WTC11 (cell line): ENCODE results near the gene RFX6. TPM values are rescaled to one million over a fixed set of nuclear protein-coding genes. Genes with fewer than 3 reads are reported as not detected.

Source experiments
- ATAC-seq: fragments of 200-7000 bp; cut with Tn5 transposase; 2 replicates; pipeline ENCODE4 v1.10.0; 2021; ENCODE audit warnings: mild to moderate bottlenecking, moderate library complexity
- CTCF ChIA-PET: fragments of 300-600 bp; sonication (Branson Sonifier 250); formaldehyde crosslinking; loops from one replicate; lab custom pipeline; 2021; ENCODE audit warnings: antibody characterized with exemption; lab: Charles Lee
- POLR2A ChIA-PET: fragments of 350-600 bp; sonication (Branson Sonifier 250); formaldehyde crosslinking; loops from one replicate; lab custom pipeline; 2021; ENCODE audit warnings: antibody characterized with exemption; lab: Charles Lee
- DNase-seq: peaks from one replicate; pipeline ENCODE4 v3.0.0; 2021; ENCODE audit warnings: low spot score
- H3K27ac Mint-ChIP-seq: 2 replicates; pipeline ENCODE4 v1.8.0; 2021; ENCODE audit warnings: mixed read lengths
- H3K27me3 Mint-ChIP-seq: 2 replicates; pipeline ENCODE4 v1.8.0; 2021; ENCODE audit warnings: low read depth, mild to moderate bottlenecking, moderate library complexity, mixed read lengths
- H3K36me3 Mint-ChIP-seq: 2 replicates; pipeline ENCODE4 v1.8.0; 2021; ENCODE audit warnings: mixed read lengths
- H3K4me1 Mint-ChIP-seq: 2 replicates; pipeline ENCODE4 v1.8.0; 2022; ENCODE audit warnings: mixed read lengths
- H3K4me3 Mint-ChIP-seq: 2 replicates; pipeline ENCODE4 v1.8.0; 2021; ENCODE audit warnings: mild to moderate bottlenecking, moderate library complexity, mixed read lengths
- H3K9me3 Mint-ChIP-seq: 2 replicates; pipeline ENCODE4 v1.8.0; 2021; ENCODE audit warnings: mixed read lengths
- CREM ChIP-seq: sonication (generic); formaldehyde crosslinking; IDR thresholded peaks from 2 replicates; pipeline ENCODE4 v1.8.1; 2022; ENCODE audit warnings: mild to moderate bottlenecking, missing genetic modification reagents, moderate library complexity
- FOXJ3 ChIP-seq: sonication (generic); formaldehyde crosslinking; IDR thresholded peaks from 2 replicates; pipeline ENCODE4 v1.9.0; 2021; ENCODE audit warnings: missing genetic modification reagents, mild to moderate bottlenecking, borderline replicate concordance
- GABPB1 ChIP-seq: sonication (generic); formaldehyde crosslinking; IDR thresholded peaks from 2 replicates; pipeline ENCODE4 v1.8.1; 2023; ENCODE audit warnings: mild to moderate bottlenecking, missing genetic modification reagents
- GRHL2 ChIP-seq: fragments of 250-450 bp; sonication (Bioruptor Pico); IDR thresholded peaks from 2 replicates; pipeline ENCODE4 v1.8.0; 2022; ENCODE audit warnings: mild to moderate bottlenecking, moderate library complexity; ENCODE audit not compliant: insufficient replicate concordance, severe bottlenecking
- GTF2I ChIP-seq: fragments of 250-450 bp; sonication (Bioruptor Pico); conservative IDR thresholded peaks from 2 replicates; pipeline ENCODE4 v1.4.0; 2021; ENCODE audit warnings: mild to moderate bottlenecking
- HMGA2 ChIP-seq: fragments of 250-450 bp; sonication (Bioruptor Pico); IDR thresholded peaks from 2 replicates; pipeline ENCODE4 v1.4.0; 2021; ENCODE audit warnings: mild to moderate bottlenecking, moderate library complexity
- JAZF1 ChIP-seq: fragments of 250-450 bp; sonication (Bioruptor Pico); IDR thresholded peaks from 2 replicates; pipeline ENCODE4 v1.9.0; 2021; ENCODE audit warnings: moderate library complexity, mild to moderate bottlenecking, inconsistent platforms
- KAT7 ChIP-seq: sonication (generic); formaldehyde crosslinking; IDR thresholded peaks from 2 replicates; pipeline ENCODE4 v1.8.1; 2023; ENCODE audit warnings: missing genetic modification reagents, mild to moderate bottlenecking, borderline replicate concordance
- MXD4 ChIP-seq: fragments of 250-450 bp; sonication (Bioruptor Pico); IDR thresholded peaks from 2 replicates; pipeline ENCODE4 v1.8.0; 2021; ENCODE audit warnings: mild to moderate bottlenecking, moderate library complexity, borderline replicate concordance
- NFYB ChIP-seq: sonication (generic); formaldehyde crosslinking; conservative IDR thresholded peaks from 2 replicates; pipeline ENCODE4 v1.8.0; 2022; ENCODE audit warnings: low read depth, missing genetic modification reagents
- NR1H2 ChIP-seq: sonication (generic); formaldehyde crosslinking; IDR thresholded peaks from 2 replicates; pipeline ENCODE4 v1.9.0; 2021; ENCODE audit warnings: mild to moderate bottlenecking, moderate library complexity, missing genetic modification reagents
- OVOL2 ChIP-seq: fragments of 250-450 bp; sonication (Bioruptor Pico); IDR thresholded peaks from 2 replicates; pipeline ENCODE4 v1.9.0; 2021; ENCODE audit warnings: mild to moderate bottlenecking, borderline replicate concordance
- SMAD3 ChIP-seq: sonication (generic); formaldehyde crosslinking; IDR thresholded peaks from 2 replicates; pipeline ENCODE4 v1.8.0; 2022; ENCODE audit warnings: missing genetic modification reagents, mild to moderate bottlenecking, borderline replicate concordance
- SOX15 ChIP-seq: fragments of 250-450 bp; sonication (Bioruptor Pico); IDR thresholded peaks from 2 replicates; pipeline ENCODE4 v1.9.0; 2021; ENCODE audit warnings: mild to moderate bottlenecking
- TEAD1 ChIP-seq: sonication (generic); formaldehyde crosslinking; IDR thresholded peaks from 2 replicates; pipeline ENCODE4 v1.8.0; 2022; ENCODE audit warnings: mild to moderate bottlenecking, missing genetic modification reagents
- ZNF138 ChIP-seq: sonication (generic); formaldehyde crosslinking; conservative IDR thresholded peaks from 2 replicates; pipeline ENCODE4 v1.8.1; 2022; ENCODE audit warnings: mild to moderate bottlenecking, moderate library complexity, missing genetic modification reagents
- ZNF219 ChIP-seq: sonication (generic); formaldehyde crosslinking; IDR thresholded peaks from 2 replicates; pipeline ENCODE4 v1.8.0; 2023; ENCODE audit warnings: missing genetic modification reagents, mild to moderate bottlenecking, borderline replicate concordance
- ZNF232 ChIP-seq: sonication (generic); formaldehyde crosslinking; IDR thresholded peaks from 2 replicates; pipeline ENCODE4 v1.8.0; 2022; ENCODE audit warnings: mild to moderate bottlenecking, missing genetic modification reagents
- ZNF317 ChIP-seq: sonication (generic); formaldehyde crosslinking; IDR thresholded peaks from 2 replicates; pipeline ENCODE4 v1.8.1; 2023; ENCODE audit warnings: low read depth, mild to moderate bottlenecking, moderate library complexity, missing genetic modification reagents, borderline replicate concordance
- ZNF671 ChIP-seq: fragments of 250-450 bp; sonication (Bioruptor Pico); IDR thresholded peaks from 2 replicates; pipeline ENCODE4 v1.8.0; 2021; ENCODE audit warnings: mild to moderate bottlenecking
- total RNA-seq: library from RNA; stranded (reverse); gene quantifications from 3 replicates; pipeline ENCODE4 v1.2.3, GENCODE V29; 2021
- TF ChIP-seq, protein P1 (sequence below): sonication (generic); formaldehyde crosslinking; IDR thresholded peaks from 2 replicates; pipeline ENCODE4 v1.8.1; 2022; ENCODE audit warnings: mild to moderate bottlenecking, moderate library complexity, missing genetic modification reagents
- TF ChIP-seq, protein P2 (sequence below): sonication (generic); formaldehyde crosslinking; IDR thresholded peaks from 2 replicates; pipeline ENCODE4 v1.8.0; 2023; ENCODE audit warnings: missing genetic modification reagents
- TF ChIP-seq, protein P3 (sequence below): sonication (generic); formaldehyde crosslinking; IDR thresholded peaks from 2 replicates; pipeline ENCODE4 v1.8.1; 2022; ENCODE audit warnings: low read depth, missing genetic modification reagents, borderline replicate concordance
- TF ChIP-seq, protein P4 (sequence below): sonication (generic); formaldehyde crosslinking; IDR thresholded peaks from 2 replicates; pipeline ENCODE4 v1.8.0; 2023; ENCODE audit warnings: mild to moderate bottlenecking, missing genetic modification reagents

Gene RFX6
- total RNA-seq, 1 experiment from 2014 or later: not detected

DNA sequence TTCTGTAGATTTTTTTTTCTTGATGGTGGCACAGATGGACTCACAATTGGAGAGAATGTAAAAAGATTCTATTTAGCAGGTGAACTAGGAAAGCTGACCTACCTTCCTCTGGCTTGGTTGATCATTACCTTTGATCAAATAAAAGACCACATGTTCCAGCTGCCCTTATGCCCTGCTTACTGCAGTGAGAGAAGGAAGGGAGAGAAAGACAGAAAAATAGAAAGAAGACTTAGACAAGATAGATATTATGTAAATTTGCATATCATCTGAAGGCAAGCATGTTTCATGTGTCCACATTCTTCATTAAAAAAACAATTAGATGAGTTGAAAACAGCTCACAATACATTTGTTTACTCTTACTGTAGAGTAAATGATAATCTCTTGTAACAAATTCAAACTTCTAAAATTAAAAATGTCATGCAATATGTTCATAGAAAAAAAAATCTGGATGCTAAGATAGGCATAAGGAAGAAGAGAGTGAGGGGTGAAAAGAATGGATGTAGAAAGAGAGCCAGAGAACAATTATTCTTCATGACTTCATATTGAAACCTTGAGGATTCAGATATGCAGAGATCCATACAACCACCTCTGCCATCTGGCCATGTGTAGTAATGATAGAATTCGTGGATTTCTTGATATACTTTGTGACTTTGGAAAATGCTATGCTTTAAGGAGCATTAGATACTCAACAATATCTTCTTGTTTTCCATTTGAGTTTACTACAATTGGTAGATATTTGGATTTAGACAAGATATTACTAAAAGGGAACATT, 71.7 kb downstream of the RFX6 start:
- H3K4me3 Mint-ChIP-seq: no peak overlapping the region
- ChIA-PET POLR2A (no interaction called here), CTCF (interaction anchor here (1.0 kb wide), 1 partner anchor 319 kb away, joined by 3 read pairs; no protein-coding TSS in a partner anchor)
- no peak overlapping the region for H3K27ac Mint-ChIP-seq
- ATAC-seq (no peak), DNase-seq (no peak)
- no peaks in the 10 kb centered on the region for H3K36me3 Mint-ChIP-seq
- no peaks in the 10 kb centered on the region for H3K27me3 Mint-ChIP-seq
- H3K4me1 Mint-ChIP-seq: peaks cover 14% of the 10 kb centered on the region
- no peaks in the 10 kb centered on the region for H3K9me3 Mint-ChIP-seq
- TF ChIP-seq OVOL2 (CRISPR knock-in tag): no peak
- TF ChIP-seq, protein P1, sequence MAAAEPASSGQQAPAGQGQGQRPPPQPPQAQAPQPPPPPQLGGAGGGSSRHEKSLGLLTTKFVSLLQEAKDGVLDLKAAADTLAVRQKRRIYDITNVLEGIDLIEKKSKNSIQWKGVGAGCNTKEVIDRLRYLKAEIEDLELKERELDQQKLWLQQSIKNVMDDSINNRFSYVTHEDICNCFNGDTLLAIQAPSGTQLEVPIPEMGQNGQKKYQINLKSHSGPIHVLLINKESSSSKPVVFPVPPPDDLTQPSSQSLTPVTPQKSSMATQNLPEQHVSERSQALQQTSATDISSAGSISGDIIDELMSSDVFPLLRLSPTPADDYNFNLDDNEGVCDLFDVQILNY (CRISPR knock-in tag): no peak
- 0 out of 2 replicates have a peak, but pooled peaks have one; percentile 5 for TF ChIP-seq GABPB1

DNA sequence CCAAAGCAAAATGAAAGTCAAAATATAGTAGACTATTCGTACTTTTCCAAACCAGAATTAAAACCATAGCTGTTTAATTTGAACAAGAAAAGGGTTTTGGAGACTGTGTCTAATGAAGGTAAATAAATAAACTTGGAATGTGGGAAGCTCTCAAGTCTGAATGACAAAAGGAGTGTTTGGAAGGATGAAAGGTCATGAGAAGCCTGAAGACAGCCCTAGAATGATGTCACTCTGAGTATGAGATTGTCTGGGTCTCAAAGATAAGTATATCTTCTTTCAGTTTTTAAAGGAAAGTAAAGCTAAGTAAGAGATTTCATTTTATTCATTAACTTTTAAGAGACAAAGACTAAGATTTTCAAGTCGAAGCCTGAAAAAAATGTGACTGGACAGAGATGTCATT, 72.9 kb downstream of the RFX6 start:
- ATAC-seq (no peak), DNase-seq (no peak)
- no peak overlapping the region for H3K4me3 Mint-ChIP-seq
- ChIA-PET CTCF (interaction anchor here (1.7 kb wide), 1 partner anchor 8 kb away, joined by 4 read pairs; no protein-coding TSS in a partner anchor), POLR2A (no interaction called here)
- peaks cover 19% of the 10 kb centered on the region for H3K4me1 Mint-ChIP-seq
- H3K27me3 Mint-ChIP-seq: no peaks in the 10 kb centered on the region
- H3K36me3 Mint-ChIP-seq: no peaks in the 10 kb centered on the region
- no peak for TF ChIP-seq TEAD1 (CRISPR knock-in tag)
- TF ChIP-seq SMAD3 (CRISPR knock-in tag): no peak
- no peak overlapping the region for H3K27ac Mint-ChIP-seq
- H3K9me3 Mint-ChIP-seq: no peaks in the 10 kb centered on the region

DNA sequence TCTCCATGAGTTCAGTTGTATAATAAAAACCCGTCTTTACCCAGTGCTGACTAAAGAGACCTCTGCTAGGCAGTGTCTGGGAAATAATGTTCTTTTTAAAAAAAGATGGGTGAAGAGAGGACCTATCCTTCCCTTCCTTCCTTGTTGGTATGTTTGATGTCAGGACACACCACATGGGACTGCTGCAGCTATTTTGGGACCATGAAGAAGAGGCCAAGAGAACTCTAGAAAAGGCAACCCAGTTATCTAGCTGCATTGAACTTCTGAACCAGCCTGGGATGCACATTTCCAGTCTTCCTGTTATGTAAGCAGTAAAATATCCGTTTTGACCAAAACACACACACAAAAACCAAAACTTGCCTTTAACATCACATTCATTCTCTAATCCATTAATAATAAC, 77.3 kb downstream of the RFX6 start:
- no peak for DNase-seq
- Mint-ChIP-seq H3K4me3 (no peak overlapping the region), H3K9me3 (no peaks in the 10 kb centered on the region), H3K4me1 (peaks cover 17% of the 10 kb centered on the region), H3K27me3 (no peaks in the 10 kb centered on the region)
- CTCF ChIA-PET: no interaction called here
- POLR2A ChIA-PET: no interaction called here
- no peak for ATAC-seq
- no peak for TF ChIP-seq GRHL2
- no peak for TF ChIP-seq SOX15 (CRISPR knock-in tag)
- TF ChIP-seq ZNF671 (CRISPR knock-in tag): no peak
- no peak for TF ChIP-seq ZNF219 (CRISPR knock-in tag)
- TF ChIP-seq, protein P2, sequence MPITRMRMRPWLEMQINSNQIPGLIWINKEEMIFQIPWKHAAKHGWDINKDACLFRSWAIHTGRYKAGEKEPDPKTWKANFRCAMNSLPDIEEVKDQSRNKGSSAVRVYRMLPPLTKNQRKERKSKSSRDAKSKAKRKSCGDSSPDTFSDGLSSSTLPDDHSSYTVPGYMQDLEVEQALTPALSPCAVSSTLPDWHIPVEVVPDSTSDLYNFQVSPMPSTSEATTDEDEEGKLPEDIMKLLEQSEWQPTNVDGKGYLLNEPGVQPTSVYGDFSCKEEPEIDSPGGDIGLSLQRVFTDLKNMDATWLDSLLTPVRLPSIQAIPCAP (CRISPR knock-in tag): no peak
- no peak for TF ChIP-seq NFYB (CRISPR knock-in tag)
- TF ChIP-seq ZNF138: no peak
- TF ChIP-seq ZNF232 (CRISPR knock-in tag): no peak
- no peak for TF ChIP-seq KAT7 (CRISPR knock-in tag)
- TF ChIP-seq, protein P3, sequence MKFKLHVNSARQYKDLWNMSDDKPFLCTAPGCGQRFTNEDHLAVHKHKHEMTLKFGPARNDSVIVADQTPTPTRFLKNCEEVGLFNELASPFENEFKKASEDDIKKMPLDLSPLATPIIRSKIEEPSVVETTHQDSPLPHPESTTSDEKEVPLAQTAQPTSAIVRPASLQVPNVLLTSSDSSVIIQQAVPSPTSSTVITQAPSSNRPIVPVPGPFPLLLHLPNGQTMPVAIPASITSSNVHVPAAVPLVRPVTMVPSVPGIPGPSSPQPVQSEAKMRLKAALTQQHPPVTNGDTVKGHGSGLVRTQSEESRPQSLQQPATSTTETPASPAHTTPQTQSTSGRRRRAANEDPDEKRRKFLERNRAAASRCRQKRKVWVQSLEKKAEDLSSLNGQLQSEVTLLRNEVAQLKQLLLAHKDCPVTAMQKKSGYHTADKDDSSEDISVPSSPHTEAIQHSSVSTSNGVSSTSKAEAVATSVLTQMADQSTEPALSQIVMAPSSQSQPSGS (CRISPR knock-in tag): no peak
- TF ChIP-seq ZNF317 (CRISPR knock-in tag): no peak
- TF ChIP-seq, all 79 proteins: peak for 0
- H3K36me3 Mint-ChIP-seq: no peaks in the 10 kb centered on the region
- H3K27ac Mint-ChIP-seq: no peak overlapping the region; the same call in 1 of the 2 replicates

DNA sequence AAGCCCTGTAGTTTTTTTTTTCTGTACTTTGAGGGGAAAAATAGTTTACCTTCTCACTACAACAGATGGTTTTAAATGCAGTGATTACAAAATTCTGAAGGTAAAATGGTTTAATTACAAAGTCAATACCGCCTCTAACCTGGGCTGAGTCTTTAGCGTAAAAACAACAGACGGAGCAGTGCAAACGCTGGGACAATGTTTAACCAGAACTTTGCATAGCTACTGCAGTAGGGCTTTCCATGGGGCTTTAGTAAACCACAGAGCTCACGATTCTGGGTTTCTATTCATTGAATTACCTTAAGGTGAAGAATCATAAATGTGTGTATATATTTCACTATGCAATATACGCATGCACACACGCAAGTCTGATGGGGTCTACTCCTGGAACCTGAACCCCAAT, 77.9 kb downstream of the RFX6 start:
- no peaks in the 10 kb centered on the region for H3K9me3 Mint-ChIP-seq
- no peaks in the 10 kb centered on the region for H3K36me3 Mint-ChIP-seq
- DNase-seq (no peak), ATAC-seq (peak; percentile 55)
- H3K4me1 Mint-ChIP-seq: peaks cover 13% of the 10 kb centered on the region
- no peak overlapping the region for H3K4me3 Mint-ChIP-seq
- CTCF ChIA-PET: no interaction called here
- POLR2A ChIA-PET: no interaction called here
- H3K27ac Mint-ChIP-seq: no peak overlapping the region
- no peaks in the 10 kb centered on the region for H3K27me3 Mint-ChIP-seq
- no peak for TF ChIP-seq GTF2I (CRISPR knock-in tag)
- TF ChIP-seq FOXJ3 (CRISPR knock-in tag): no peak
- TF ChIP-seq MXD4 (CRISPR knock-in tag): no peak
- TF ChIP-seq CREM (CRISPR knock-in tag): no peak
- TF ChIP-seq JAZF1 (CRISPR knock-in tag): no peak
- TF ChIP-seq, protein P4, sequence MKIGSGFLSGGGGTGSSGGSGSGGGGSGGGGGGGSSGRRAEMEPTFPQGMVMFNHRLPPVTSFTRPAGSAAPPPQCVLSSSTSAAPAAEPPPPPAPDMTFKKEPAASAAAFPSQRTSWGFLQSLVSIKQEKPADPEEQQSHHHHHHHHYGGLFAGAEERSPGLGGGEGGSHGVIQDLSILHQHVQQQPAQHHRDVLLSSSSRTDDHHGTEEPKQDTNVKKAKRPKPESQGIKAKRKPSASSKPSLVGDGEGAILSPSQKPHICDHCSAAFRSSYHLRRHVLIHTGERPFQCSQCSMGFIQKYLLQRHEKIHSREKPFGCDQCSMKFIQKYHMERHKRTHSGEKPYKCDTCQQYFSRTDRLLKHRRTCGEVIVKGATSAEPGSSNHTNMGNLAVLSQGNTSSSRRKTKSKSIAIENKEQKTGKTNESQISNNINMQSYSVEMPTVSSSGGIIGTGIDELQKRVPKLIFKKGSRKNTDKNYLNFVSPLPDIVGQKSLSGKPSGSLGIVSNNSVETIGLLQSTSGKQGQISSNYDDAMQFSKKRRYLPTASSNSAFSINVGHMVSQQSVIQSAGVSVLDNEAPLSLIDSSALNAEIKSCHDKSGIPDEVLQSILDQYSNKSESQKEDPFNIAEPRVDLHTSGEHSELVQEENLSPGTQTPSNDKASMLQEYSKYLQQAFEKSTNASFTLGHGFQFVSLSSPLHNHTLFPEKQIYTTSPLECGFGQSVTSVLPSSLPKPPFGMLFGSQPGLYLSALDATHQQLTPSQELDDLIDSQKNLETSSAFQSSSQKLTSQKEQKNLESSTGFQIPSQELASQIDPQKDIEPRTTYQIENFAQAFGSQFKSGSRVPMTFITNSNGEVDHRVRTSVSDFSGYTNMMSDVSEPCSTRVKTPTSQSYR (CRISPR knock-in tag): no peak
- TF ChIP-seq NR1H2 (CRISPR knock-in tag): no peak
- no peak for TF ChIP-seq HMGA2 (CRISPR knock-in tag)
